Peyer's patch (tissue), 4 donors: ENCODE results near the gene IFITM5.

ENCODE experiments used
- POLR2A ChIP-seq, 2 donors: fragments of 450-650 bp; IDR thresholded peaks; one replicate each; pipeline ENCODE4 v1.5.1; 2017; ENCODE audit warnings: antibody characterized with exemption in 2 of 2, mild to moderate bottlenecking in 2 of 2, moderate library complexity in 2 of 2
- TF ChIP-seq, protein P1 (sequence below), 6 experiments: fragments of 450-650 bp in 4 of 6; fragments of 200-600 bp in 2 of 6; sonication (generic) in 1 of 6; IDR thresholded peaks; one replicate each; pipeline ENCODE4 v1.5.1; 2017 to 2019; ENCODE audit warnings: antibody characterized with exemption in 6 of 6, mild to moderate bottlenecking in 3 of 6, moderate library complexity in 1 of 6

- TF ChIP-seq POLR2A (IDR thresholded peaks at IDR 0.05), result no peak
- TF ChIP-seq, protein P1, sequence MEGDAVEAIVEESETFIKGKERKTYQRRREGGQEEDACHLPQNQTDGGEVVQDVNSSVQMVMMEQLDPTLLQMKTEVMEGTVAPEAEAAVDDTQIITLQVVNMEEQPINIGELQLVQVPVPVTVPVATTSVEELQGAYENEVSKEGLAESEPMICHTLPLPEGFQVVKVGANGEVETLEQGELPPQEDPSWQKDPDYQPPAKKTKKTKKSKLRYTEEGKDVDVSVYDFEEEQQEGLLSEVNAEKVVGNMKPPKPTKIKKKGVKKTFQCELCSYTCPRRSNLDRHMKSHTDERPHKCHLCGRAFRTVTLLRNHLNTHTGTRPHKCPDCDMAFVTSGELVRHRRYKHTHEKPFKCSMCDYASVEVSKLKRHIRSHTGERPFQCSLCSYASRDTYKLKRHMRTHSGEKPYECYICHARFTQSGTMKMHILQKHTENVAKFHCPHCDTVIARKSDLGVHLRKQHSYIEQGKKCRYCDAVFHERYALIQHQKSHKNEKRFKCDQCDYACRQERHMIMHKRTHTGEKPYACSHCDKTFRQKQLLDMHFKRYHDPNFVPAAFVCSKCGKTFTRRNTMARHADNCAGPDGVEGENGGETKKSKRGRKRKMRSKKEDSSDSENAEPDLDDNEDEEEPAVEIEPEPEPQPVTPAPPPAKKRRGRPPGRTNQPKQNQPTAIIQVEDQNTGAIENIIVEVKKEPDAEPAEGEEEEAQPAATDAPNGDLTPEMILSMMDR (IDR thresholded peaks at IDR 0.05), result no peak
Observed at GRCh38 chr11:261624-262023, 37.7 kb downstream of the IFITM5 start.
